Adrenal gland (tissue), 5 donors: Measurements from ENCODE around the gene ZCCHC7.

Source experiments
- CTCF ChIP-seq, 6 experiments: fragments of 450-650 bp in 4 of 6; fragments of 200-600 bp in 2 of 6; sonication (generic) in 1 of 6; IDR thresholded peaks; 1 replicate in 5 of 6; 2 replicates in 1 of 6; pipeline versions ENCODE4 v1.5.1 to v1.8.0; 2016 to 2021; ENCODE audit warnings: antibody characterized with exemption in 6 of 6, mild to moderate bottlenecking in 2 of 6, moderate library complexity in 1 of 6
- POLR2A ChIP-seq, 2 donors: fragments of 450-650 bp; IDR thresholded peaks; one replicate each; pipeline ENCODE4 v1.6.1; 2017; ENCODE audit warnings: antibody characterized with exemption in 2 of 2, mild to moderate bottlenecking in 2 of 2, moderate library complexity in 1 of 2
- donor health status: DM: no; HTN: no; CAD: no.

- TF ChIP-seq CTCF (IDR thresholded peaks at IDR 0.05) (no peak), POLR2A (IDR thresholded peaks at IDR 0.05) (no peak)
These were observed 62.3 kb downstream of the ZCCHC7 start for GRCh38 chr9:37182718-37183117.
